Colonic mucosa (tissue), 4 donors: ENCODE measurements around the gene ARTN. TPM values are rescaled to one million over a fixed set of nuclear protein-coding genes. Genes with fewer than 3 reads are reported as not detected.

Experiments
- DNase-seq: peaks from one replicate; pipeline ENCODE4 v3.0.0-alpha.2; 2020
- H3K27ac ChIP-seq: fragments of 200-600 bp; one replicate; pipeline ENCODE4 v1.8.0; 2021
- H3K27me3 ChIP-seq: fragments of 200-600 bp; one replicate; pipeline ENCODE4 v1.8.0; 2021
- H3K36me3 ChIP-seq: fragments of 200-600 bp; one replicate; pipeline ENCODE4 v1.8.0; 2021
- H3K4me1 ChIP-seq: fragments of 200-600 bp; one replicate; pipeline ENCODE4 v1.8.0; 2021; ENCODE audit warnings: mild to moderate bottlenecking
- H3K4me3 ChIP-seq: fragments of 200-600 bp; one replicate; pipeline ENCODE4 v1.8.0; 2021
- H3K9ac ChIP-seq, 2 donors: one replicate each; pipeline ENCODE4 v1.7.0; 2013; ENCODE audit warnings: control low read depth in 2 of 2, low read depth in 2 of 2, low read length in 2 of 2
- H3K9me3 ChIP-seq: fragments of 200-600 bp; one replicate; pipeline ENCODE4 v1.8.0; 2021
- CTCF ChIP-seq: fragments of 200-600 bp; IDR thresholded peaks from one replicate; pipeline ENCODE4 v1.8.0; 2022; ENCODE audit warnings: antibody characterized with exemption, mild to moderate bottlenecking
- intact Hi-C: fragments of 100-400 bp; cut with DNase I; formaldehyde crosslinking; loops from one replicate; pipeline ENCODE4 v1.14.1; 2022
- total RNA-seq, 2 donors: library from RNA; stranded (reverse); fragmentation: NEBNext Ultra II Directional in 1 of 2; extraction: Animal tissue kit (Norgen Biotek cat#: 25700) in 1 of 2; gene quantifications; one replicate each; pipeline ENCODE4 v1.2.1, GENCODE V29; 2021
- donor health status: healthy.
- donor health status: DM: no; HTN: no; CAD: no.
- donor health status: DM: no; HTN: no; CAD: no.

The ARTN gene
- total RNA-seq, 2 donors from 2014 or later = 5.1 to 8.3 TPM

DNA sequence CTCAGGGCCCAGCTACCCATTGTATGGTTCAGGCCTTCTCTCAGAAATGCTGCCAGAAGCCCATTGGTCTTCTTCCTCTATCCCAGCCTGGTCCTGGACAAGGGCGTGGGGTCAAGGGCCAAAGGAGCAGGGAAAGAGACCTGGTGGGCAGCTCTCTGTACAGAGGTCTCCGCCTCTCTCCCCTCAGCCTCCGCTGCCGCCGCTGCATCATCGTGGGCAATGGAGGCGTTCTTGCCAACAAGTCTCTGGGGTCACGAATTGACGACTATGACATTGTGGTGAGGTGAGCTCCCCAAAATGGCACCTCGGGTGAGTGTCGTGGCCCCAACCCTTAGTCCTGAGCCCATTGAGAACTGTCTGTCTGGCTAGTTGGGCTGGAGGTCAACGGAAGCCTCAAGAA lies 34.6 kb upstream of the ARTN start:
- Histone ChIP-seq H3K36me3 (no peaks in the 10 kb centered on the region), H3K27ac (no peak overlapping the region), H3K27me3 (no peaks in the 10 kb centered on the region), H3K9ac (no peak overlapping the region), H3K4me1 (no peaks in the 10 kb centered on the region), H3K4me3 (no peak overlapping the region), H3K9me3 (no peaks in the 10 kb centered on the region)
- intact Hi-C loops = no loop called here
- no peak for DNase-seq
- TF ChIP-seq CTCF = no peak

DNA sequence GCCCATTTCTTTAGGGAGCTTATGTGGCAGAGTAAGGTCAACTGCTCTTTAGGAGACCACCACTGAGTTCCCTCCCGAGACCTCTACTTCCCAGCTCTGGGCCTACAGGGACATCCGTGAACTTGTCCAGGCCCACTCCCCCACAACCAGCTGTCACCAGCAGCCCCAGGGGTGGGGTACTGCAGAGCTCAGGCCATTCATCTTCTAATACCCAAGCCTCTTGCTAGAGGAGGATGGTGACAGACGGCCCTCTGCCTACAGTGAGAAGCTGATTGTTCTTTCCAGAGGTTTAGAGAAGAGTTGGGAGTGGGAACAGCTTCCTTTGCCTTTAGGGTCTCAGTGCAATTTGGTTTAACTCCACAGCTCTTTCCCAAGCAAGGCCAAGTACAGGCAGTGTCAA lies 33.2 kb upstream of the ARTN start:
- DNase-seq = no peak
- no peak overlapping the region for H3K9ac ChIP-seq
- intact Hi-C loops = no loop called here

DNA sequence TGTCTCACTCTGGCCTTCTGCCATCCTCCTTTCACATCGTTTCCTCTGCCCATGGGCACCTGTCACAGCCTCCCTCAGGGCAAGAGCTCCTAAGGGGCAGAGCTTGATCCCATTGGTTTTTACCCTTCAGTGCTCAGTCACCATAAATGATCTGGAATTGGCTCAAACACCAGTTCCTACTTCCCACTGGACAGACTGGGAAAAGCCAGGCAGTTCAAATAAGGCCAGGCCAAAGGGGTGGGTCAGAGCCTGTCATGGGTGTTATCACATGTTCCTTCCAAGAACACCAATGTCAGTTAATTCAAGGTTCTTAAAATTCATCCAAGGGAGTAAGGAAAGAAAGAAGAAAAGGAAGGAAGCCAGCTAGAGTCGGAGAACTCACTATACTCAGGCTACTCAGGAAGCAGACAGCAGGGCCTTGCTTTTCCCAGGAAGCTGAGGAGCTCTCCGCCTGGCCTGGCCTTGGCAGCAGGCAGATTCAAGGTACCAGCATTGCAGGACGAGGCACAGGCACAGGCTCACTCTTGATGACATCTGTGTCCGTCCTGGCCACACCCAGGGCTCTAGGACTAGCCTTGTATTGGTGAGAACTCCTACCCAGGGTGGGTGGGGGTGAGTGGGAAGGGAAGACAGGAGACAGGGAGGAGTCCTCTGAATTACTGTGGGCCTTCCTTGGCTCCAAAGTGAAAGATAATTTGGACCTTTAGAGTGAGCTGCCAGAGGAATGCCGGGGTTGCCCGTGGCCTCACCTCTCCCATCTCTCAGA lies 32.2 kb upstream of the ARTN start:
- no peak for DNase-seq
- TF ChIP-seq CTCF = no peak
- intact Hi-C loops = no loop called here
- no peaks in the 10 kb centered on the region for H3K36me3 ChIP-seq
- no peaks in the 10 kb centered on the region for H3K4me1 ChIP-seq
- no peaks in the 10 kb centered on the region for H3K27me3 ChIP-seq
- H3K9ac ChIP-seq = no peak overlapping the region
- H3K27ac ChIP-seq = no peak overlapping the region
- H3K4me3 ChIP-seq = no peak overlapping the region
- no peaks in the 10 kb centered on the region for H3K9me3 ChIP-seq

More for the DNA sequence above, 33.2 kb upstream of the ARTN start:
- Histone ChIP-seq H3K9me3 (no peaks in the 10 kb centered on the region), H3K27me3 (no peaks in the 10 kb centered on the region), H3K4me1 (no peaks in the 10 kb centered on the region), H3K4me3 (no peak overlapping the region), H3K36me3 (no peaks in the 10 kb centered on the region), H3K27ac (no peak overlapping the region)
- TF ChIP-seq CTCF = no peak

DNA sequence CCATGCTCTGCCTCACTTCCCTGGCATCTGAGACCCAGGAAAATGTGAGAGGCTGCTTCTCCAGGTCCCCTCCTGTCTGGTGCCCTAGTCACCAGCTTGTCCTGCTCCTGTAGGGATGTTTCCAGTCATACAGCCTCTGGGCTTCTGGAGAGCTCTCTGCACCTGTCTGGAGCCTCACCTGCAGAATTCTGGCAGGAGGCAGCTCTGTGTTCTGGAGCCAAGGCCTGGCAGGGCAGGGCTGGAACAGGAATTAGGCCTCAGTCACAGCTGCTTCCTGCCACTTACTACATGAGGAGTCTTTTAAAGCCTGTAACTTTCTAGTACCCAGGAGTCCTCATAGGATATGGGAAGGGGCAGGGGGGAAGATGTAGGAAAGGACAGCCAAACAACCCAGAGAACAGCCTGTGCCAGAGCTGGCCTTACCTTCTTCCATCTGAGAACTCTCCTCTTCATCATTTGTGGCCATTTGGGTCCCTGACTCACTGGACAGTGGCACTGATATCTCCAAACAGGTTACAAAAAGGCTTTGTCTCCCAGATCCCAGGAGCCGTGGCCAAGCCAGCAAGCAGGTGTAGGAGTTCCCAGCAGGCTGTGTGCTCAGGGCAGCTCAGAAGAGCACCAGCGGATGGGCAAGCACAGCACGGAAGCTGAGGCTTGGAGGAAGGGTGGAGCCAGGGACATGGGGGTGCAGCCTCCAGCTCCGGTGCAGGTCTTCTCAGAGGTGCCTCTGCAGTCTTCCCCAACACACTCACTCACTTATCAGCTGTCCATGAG lies 31.4 kb upstream of the ARTN start:
- Histone ChIP-seq H3K36me3 (no peaks in the 10 kb centered on the region), H3K27ac (no peak overlapping the region), H3K27me3 (no peaks in the 10 kb centered on the region), H3K4me1 (no peaks in the 10 kb centered on the region), H3K4me3 (no peak overlapping the region), H3K9ac (no peak overlapping the region), H3K9me3 (no peaks in the 10 kb centered on the region)
- DNase-seq = no peak
- no peak for TF ChIP-seq CTCF
- intact Hi-C loops = no loop called here

GRCh38 chr1:43904660-43905551 lies 28.7 kb upstream of the ARTN start:
- H3K27ac ChIP-seq = no peak overlapping the region
- H3K4me1 ChIP-seq = no peaks in the 10 kb centered on the region
- no peak for DNase-seq
- no peaks in the 10 kb centered on the region for H3K9me3 ChIP-seq
- H3K9ac ChIP-seq = no peak overlapping the region
- no peak overlapping the region for H3K4me3 ChIP-seq
- H3K36me3 ChIP-seq = no peaks in the 10 kb centered on the region
- H3K27me3 ChIP-seq = no peaks in the 10 kb centered on the region
- no peak for TF ChIP-seq CTCF
- intact Hi-C loops = no loop called here
